ENCODE data around the gene PRR15L. TPM values are rescaled to one million over a fixed set of nuclear protein-coding genes. Genes with fewer than 3 reads are reported as not detected.

The PRR15L gene
- total and polyA plus RNA-seq, 2 donors (not counting 1 experiment from before 2014, with no cell fraction given), result not detected

GRCh38 chr17:47941246-47942095, 16.2 kb downstream of the PRR15L start, which contains the start of gene PNPO:
PNPO (plus strand) TSS chr17:47941571; CDS start chr17:47941676, 105 bp downstream.
- ATAC-seq (ENCODE audit: low read depth) (peak; percentile 99), DNase-seq (peak; percentile 94)
- Histone ChIP-seq H3K27me3 (replicated peaks in 1 of 4; ENCODE audit: control extremely low read depth in 1 of 4, control insufficient read depth in 3 of 4, insufficient read depth in 4 of 4, low read length in 3 of 4) (no peaks in the 10 kb centered on the region), H3K9me3 (ENCODE audit: control extremely low read depth in 1 of 3, control insufficient read depth in 2 of 3, insufficient read depth in 1 of 3, low read length in 2 of 3) (no peaks in the 10 kb centered on the region), H3K4me2 (replicated peaks; ENCODE audit: low read depth, low read length, poor library complexity, severe bottlenecking) (peak within 1 kb of the TSS; percentile 91), H3K79me2 (ENCODE audit: control insufficient read depth, insufficient read depth, low read length) (peaks cover 9% of the 10 kb centered on the region), H3K9ac (ENCODE audit: low read length) (peak within 1 kb of the TSS; percentile 89), H3K27ac (ENCODE audit: low read length in 2 of 2) (peak within 1 kb of the TSS; percentile 63 to 83), H4K20me1 (ENCODE audit: control insufficient read depth, insufficient read depth, low read length, poor library complexity, severe bottlenecking) (no peaks in the 10 kb centered on the region), H2AFZ (ENCODE audit: insufficient read depth, low read depth, low read length, poor library complexity, severe bottlenecking) (peak within 1 kb of the TSS; percentile 95), H3K36me3 (replicated peaks in 1 of 2; ENCODE audit: control extremely low read depth in 1 of 2, control insufficient read depth in 1 of 2, extremely low read depth in 1 of 2, insufficient read depth in 2 of 2, low read length in 1 of 2) (peaks cover 0 to 21% of the 10 kb centered on the region in 2 experiments), H3K4me1 (ENCODE audit: control insufficient read depth in 2 of 2, insufficient read depth in 2 of 2, low read length in 2 of 2) (peaks cover 11 to 22% of the 10 kb centered on the region in 2 donors), H3K4me3 (ENCODE audit: control extremely low read depth in 1 of 5, extremely low read depth in 1 of 5, insufficient read depth in 1 of 5, low read depth in 2 of 5, low read length in 4 of 5) (peak within 1 kb of the TSS; percentile 50 to 84 (median 76))
- H3K27me3 Mint-ChIP-seq, result no peaks in the 10 kb centered on the region
- intact Hi-C loops (cut with micrococcal nuclease), result loop anchor here (1.0 to 2.0 kb wide), 4 partner anchors 8 to 101 kb away; partner anchors contain the start of genes SCRN2 and SP2
- peak within 1 kb of the TSS; percentile 82 for H3K27ac Mint-ChIP-seq
- no peaks in the 10 kb centered on the region for H3K9me3 Mint-ChIP-seq (ENCODE audit: insufficient read depth)
- TF ChIP-seq, protein P1, sequence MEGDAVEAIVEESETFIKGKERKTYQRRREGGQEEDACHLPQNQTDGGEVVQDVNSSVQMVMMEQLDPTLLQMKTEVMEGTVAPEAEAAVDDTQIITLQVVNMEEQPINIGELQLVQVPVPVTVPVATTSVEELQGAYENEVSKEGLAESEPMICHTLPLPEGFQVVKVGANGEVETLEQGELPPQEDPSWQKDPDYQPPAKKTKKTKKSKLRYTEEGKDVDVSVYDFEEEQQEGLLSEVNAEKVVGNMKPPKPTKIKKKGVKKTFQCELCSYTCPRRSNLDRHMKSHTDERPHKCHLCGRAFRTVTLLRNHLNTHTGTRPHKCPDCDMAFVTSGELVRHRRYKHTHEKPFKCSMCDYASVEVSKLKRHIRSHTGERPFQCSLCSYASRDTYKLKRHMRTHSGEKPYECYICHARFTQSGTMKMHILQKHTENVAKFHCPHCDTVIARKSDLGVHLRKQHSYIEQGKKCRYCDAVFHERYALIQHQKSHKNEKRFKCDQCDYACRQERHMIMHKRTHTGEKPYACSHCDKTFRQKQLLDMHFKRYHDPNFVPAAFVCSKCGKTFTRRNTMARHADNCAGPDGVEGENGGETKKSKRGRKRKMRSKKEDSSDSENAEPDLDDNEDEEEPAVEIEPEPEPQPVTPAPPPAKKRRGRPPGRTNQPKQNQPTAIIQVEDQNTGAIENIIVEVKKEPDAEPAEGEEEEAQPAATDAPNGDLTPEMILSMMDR (IDR thresholded peaks at IDR 0.05), result no peak
- no peak for TF ChIP-seq EZH2 (IDR thresholded peaks at IDR 0.05; ENCODE audit: borderline replicate concordance, insufficient read depth, low read depth, low read length, poor library complexity, severe bottlenecking)
- ChIA-PET CTCF (interaction anchor here (1.0 to 5.5 kb wide), 10 partner anchors 8 to 677 kb away, joined by 3 to 44 read pairs (median 4); partner anchors contain the start of genes CDK5RAP3 and SCRN2), POLR2A (interaction anchor here (0.6 to 2.5 kb wide), 7 partner anchors 9 to 1829 kb away, joined by 3 to 18 read pairs (median 3); partner anchors contain the start of genes CDK5RAP3, SNF8 and SP2)
- peaks cover 31% of the 10 kb centered on the region for H3K4me1 Mint-ChIP-seq
- under 1% methylated on average over 50 of the region's 50 CpGs for WGBS (ENCODE audit: insufficient coverage)
- H3K4me3 Mint-ChIP-seq, result peak within 1 kb of the TSS; percentile 88

Data from B cell (primary cell).